Thyroid gland (tissue), 4 donors: Measurements from ENCODE around the gene CTNNA3.

ENCODE experiments used
- POLR2A ChIP-seq, 2 donors: fragments of 450-650 bp; IDR thresholded peaks; one replicate each; pipeline ENCODE4 v1.6.1; 2017; ENCODE audit warnings: antibody characterized with exemption in 2 of 2, mild to moderate bottlenecking in 2 of 2, moderate library complexity in 1 of 2
- TF ChIP-seq, protein P1 (sequence below), 6 experiments: fragments of 200-600 bp in 3 of 6; fragments of 450-650 bp in 3 of 6; sonication (generic) in 3 of 6; IDR thresholded peaks; one replicate each; pipeline ENCODE4 v1.5.1; 2016 to 2019; ENCODE audit warnings: antibody characterized with exemption in 6 of 6, mild to moderate bottlenecking in 2 of 6, inconsistent platforms in 1 of 6, moderate library complexity in 1 of 6

DNA sequence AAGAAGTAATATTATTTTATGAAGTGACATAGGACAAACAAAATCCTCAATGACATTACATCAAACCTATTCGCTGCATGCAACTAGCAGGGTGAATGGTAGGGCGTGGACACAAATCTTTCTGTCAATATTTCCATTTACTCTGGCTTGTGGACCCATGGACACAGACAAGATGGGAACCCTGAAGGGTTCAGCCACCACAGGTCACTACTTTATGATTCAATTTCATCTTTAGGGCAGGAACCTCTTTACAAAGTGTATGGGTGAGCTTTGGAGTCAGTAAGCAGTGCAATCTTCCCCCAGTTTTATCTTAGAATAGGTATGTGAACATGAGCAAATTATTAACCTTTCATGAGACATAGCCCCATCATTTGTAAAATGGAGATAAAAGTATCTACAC lies 1752.5 kb downstream of the CTNNA3 start:
- TF ChIP-seq, protein P1, sequence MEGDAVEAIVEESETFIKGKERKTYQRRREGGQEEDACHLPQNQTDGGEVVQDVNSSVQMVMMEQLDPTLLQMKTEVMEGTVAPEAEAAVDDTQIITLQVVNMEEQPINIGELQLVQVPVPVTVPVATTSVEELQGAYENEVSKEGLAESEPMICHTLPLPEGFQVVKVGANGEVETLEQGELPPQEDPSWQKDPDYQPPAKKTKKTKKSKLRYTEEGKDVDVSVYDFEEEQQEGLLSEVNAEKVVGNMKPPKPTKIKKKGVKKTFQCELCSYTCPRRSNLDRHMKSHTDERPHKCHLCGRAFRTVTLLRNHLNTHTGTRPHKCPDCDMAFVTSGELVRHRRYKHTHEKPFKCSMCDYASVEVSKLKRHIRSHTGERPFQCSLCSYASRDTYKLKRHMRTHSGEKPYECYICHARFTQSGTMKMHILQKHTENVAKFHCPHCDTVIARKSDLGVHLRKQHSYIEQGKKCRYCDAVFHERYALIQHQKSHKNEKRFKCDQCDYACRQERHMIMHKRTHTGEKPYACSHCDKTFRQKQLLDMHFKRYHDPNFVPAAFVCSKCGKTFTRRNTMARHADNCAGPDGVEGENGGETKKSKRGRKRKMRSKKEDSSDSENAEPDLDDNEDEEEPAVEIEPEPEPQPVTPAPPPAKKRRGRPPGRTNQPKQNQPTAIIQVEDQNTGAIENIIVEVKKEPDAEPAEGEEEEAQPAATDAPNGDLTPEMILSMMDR (IDR thresholded peaks at IDR 0.05): no peak
- no peak for TF ChIP-seq POLR2A (IDR thresholded peaks at IDR 0.05)
